GM23338 (cell line): Measurements from ENCODE around the gene JAKMIP1. TPM values are rescaled to one million over a fixed set of nuclear protein-coding genes. Genes with fewer than 3 reads are reported as not detected.

Experiments used
- ATAC-seq: fragments of 200-7000 bp; cut with Tn5 transposase; 3 replicates; pipeline ENCODE4 v1.9.1; 2020
- DNase-seq: peaks from one replicate; pipeline ENCODE4 v3.0.0-alpha.2; 2015; ENCODE audit warnings: low spot score
- H2AFZ ChIP-seq: fragments of 200-600 bp; sonication (generic); 2 replicates; pipeline ENCODE4 v1.8.0; 2016; ENCODE audit warnings: antibody characterized with exemption, mild to moderate bottlenecking, moderate library complexity
- H3F3A ChIP-seq: fragments of 200-600 bp; sonication (generic); replicated peaks from 2 replicates; pipeline ENCODE4 v1.8.0; 2017; ENCODE audit warnings: antibody characterized with exemption, mixed run types, low read depth
- H3K27ac ChIP-seq: fragments of 200-600 bp; sonication (generic); 2 replicates; pipeline ENCODE4 v1.6.1; 2016; ENCODE audit warnings: low read depth
- H3K27me3 ChIP-seq: fragments of 200-600 bp; sonication (generic); 2 replicates; pipeline ENCODE4 v1.8.0; 2016; ENCODE audit warnings: mild to moderate bottlenecking, mixed run types, moderate library complexity; ENCODE audit not compliant: insufficient read depth
- H3K36me3 ChIP-seq: fragments of 200-600 bp; sonication (generic); 2 replicates; pipeline ENCODE4 v1.8.0; 2016; ENCODE audit warnings: mild to moderate bottlenecking; ENCODE audit not compliant: insufficient read depth
- H3K4me1 ChIP-seq: fragments of 200-600 bp; sonication (generic); 2 replicates; pipeline ENCODE4 v1.8.0; 2016; ENCODE audit warnings: mild to moderate bottlenecking, moderate library complexity; ENCODE audit not compliant: insufficient read depth
- H3K4me2 ChIP-seq: fragments of 200-600 bp; sonication (generic); 2 replicates; pipeline ENCODE4 v1.7.1; 2017; ENCODE audit warnings: mixed run types
- H3K4me3 ChIP-seq: fragments of 200-600 bp; sonication (generic); 2 replicates; pipeline ENCODE4 v1.6.1; 2016; ENCODE audit warnings: mixed run types
- H3K79me2 ChIP-seq: fragments of 200-600 bp; sonication (generic); replicated peaks from 2 replicates; pipeline ENCODE4 v1.8.0; 2017; ENCODE audit warnings: mild to moderate bottlenecking; ENCODE audit not compliant: insufficient read depth
- H3K9me2 ChIP-seq: fragments of 200-600 bp; sonication (generic); 2 replicates; pipeline ENCODE4 v1.8.0; 2017; ENCODE audit not compliant: insufficient read depth
- H4K20me1 ChIP-seq: fragments of 200-600 bp; sonication (generic); replicated peaks from 2 replicates; pipeline ENCODE4 v1.8.0; 2017; ENCODE audit warnings: mild to moderate bottlenecking; ENCODE audit not compliant: insufficient read depth
- H3K27ac Mint-ChIP-seq: 2 replicates; pipeline ENCODE4 v1.8.0; 2020; ENCODE audit warnings: inconsistent platforms, mild to moderate bottlenecking, moderate library complexity, mixed read lengths
- H3K27me3 Mint-ChIP-seq: 3 replicates; pipeline ENCODE4 v1.8.0; 2022; ENCODE audit warnings: low read depth, mild to moderate bottlenecking, moderate library complexity, mixed read lengths, inconsistent platforms; ENCODE audit not compliant: insufficient read depth, poor library complexity
- H3K36me3 Mint-ChIP-seq: 3 replicates; pipeline ENCODE4 v1.8.0; 2021; ENCODE audit warnings: low read depth, mild to moderate bottlenecking, inconsistent platforms, moderate library complexity, mixed read lengths
- H3K4me1 Mint-ChIP-seq: 3 replicates; pipeline ENCODE4 v1.8.0; 2020; ENCODE audit warnings: mild to moderate bottlenecking, inconsistent platforms, mixed read lengths
- H3K4me3 Mint-ChIP-seq: 3 replicates; pipeline ENCODE4 v1.8.0; 2021; ENCODE audit warnings: moderate library complexity, mild to moderate bottlenecking, inconsistent platforms, mixed read lengths
- H3K9me3 Mint-ChIP-seq: 3 replicates; pipeline ENCODE4 v1.8.0; 2020; ENCODE audit warnings: moderate library complexity, mild to moderate bottlenecking, inconsistent platforms, mixed read lengths
- CREB1 ChIP-seq: fragments of 250-450 bp; sonication (Bioruptor Pico); IDR thresholded peaks from 2 replicates; pipeline ENCODE4 v1.5.0; 2020; ENCODE audit warnings: low read depth, mild to moderate bottlenecking, moderate library complexity
- ETS1 ChIP-seq: IDR thresholded peaks from 2 replicates; pipeline ENCODE4 v1.6.1; 2016; ENCODE audit warnings: antibody characterized with exemption
- EZH2 ChIP-seq: fragments of 200-600 bp; sonication (generic); IDR thresholded peaks from one replicate; pipeline ENCODE4 v1.8.0; 2017; ENCODE audit warnings: antibody characterized with exemption, mild to moderate bottlenecking, low read depth; ENCODE audit not compliant: unreplicated experiment
- EZH2phosphoT487 ChIP-seq: fragments of 200-600 bp; sonication (generic); IDR thresholded peaks from one replicate; pipeline ENCODE4 v1.8.1; 2018; ENCODE audit warnings: antibody characterized with exemption; ENCODE audit not compliant: unreplicated experiment
- JUNB ChIP-seq: IDR thresholded peaks from one replicate; pipeline ENCODE4 v1.6.1; 2016; ENCODE audit warnings: antibody characterized with exemption; ENCODE audit not compliant: unreplicated experiment
- POLR2AphosphoS5 ChIP-seq: IDR thresholded peaks from 2 replicates; pipeline ENCODE4 v1.6.1; 2016; ENCODE audit warnings: antibody characterized with exemption, low read depth
- REST ChIP-seq: IDR thresholded peaks from one replicate; pipeline ENCODE4 v1.6.1; 2018; ENCODE audit warnings: antibody characterized with exemption; ENCODE audit not compliant: unreplicated experiment
- STAT1 ChIP-seq: IDR thresholded peaks from one replicate; pipeline ENCODE4 v1.6.1; 2016; ENCODE audit warnings: antibody characterized with exemption; ENCODE audit not compliant: unreplicated experiment
- ZNF114 ChIP-seq: fragments of 250-450 bp; sonication (Bioruptor Pico); IDR thresholded peaks from 2 replicates; pipeline ENCODE4 v1.5.0; 2020; ENCODE audit warnings: mild to moderate bottlenecking, moderate library complexity
- ZNF331 ChIP-seq: fragments of 250-450 bp; sonication (Bioruptor Pico); IDR thresholded peaks from 2 replicates; pipeline ENCODE4 v1.5.0; 2020; ENCODE audit warnings: low read depth, mild to moderate bottlenecking, moderate library complexity
- ZNF462 ChIP-seq: fragments of 250-450 bp; sonication (Bioruptor Pico); IDR thresholded peaks from 2 replicates; pipeline ENCODE4 v1.5.0; 2020; ENCODE audit warnings: mild to moderate bottlenecking, moderate library complexity
- polyA plus RNA-seq: library from polyadenylated mRNA; unstranded; fragments of >200 nt; fragmentation: Nextera tagmentation; extraction: Ambion mirVana; gene quantifications from 2 replicates; pipeline ENCODE4 v1.2.1, GENCODE V29; 2016
- total RNA-seq: library from RNA; depleted of rRNA; stranded (reverse); fragments of >200 nt; shearing (Covaris generic); gene quantifications from 2 replicates; pipeline ENCODE4 v1.2.3, GENCODE V29; 2014

JAKMIP1 gene
- total and polyA plus RNA-seq, 2 experiments from 2014 or later, result 4.6 to 5.1 TPM

GRCh38 chr4:5989236-5990225 is 210.8 kb downstream of the JAKMIP1 start (continued):
- no peak for TF ChIP-seq ETS1

GRCh38 chr4:5988086-5988845 is 212.1 kb downstream of the JAKMIP1 start:
- no peaks in the 10 kb centered on the region for H3K4me1 ChIP-seq
- no peaks in the 10 kb centered on the region for H3K79me2 ChIP-seq
- Mint-ChIP-seq H3K27ac (no peak overlapping the region), H3K4me1 (no peaks in the 10 kb centered on the region; the same call in 2 of the 3 replicates), H3K9me3 (peaks cover 30% of the 10 kb centered on the region), H3K36me3 (peaks cover 13% of the 10 kb centered on the region; the same call in 2 of the 3 replicates), H3K27me3 (peaks cover 9% of the 10 kb centered on the region), H3K4me3 (no peak overlapping the region)
- H3K4me3 ChIP-seq, result no peak overlapping the region
- no peaks in the 10 kb centered on the region for H4K20me1 ChIP-seq
- H3K27me3 ChIP-seq, result no peaks in the 10 kb centered on the region
- H2AFZ ChIP-seq, result no peak overlapping the region
- DNase-seq (no peak), ATAC-seq (no peak)
- no peaks in the 10 kb centered on the region for H3K36me3 ChIP-seq
- no peak overlapping the region for H3K27ac ChIP-seq
- no peak overlapping the region for H3K4me2 ChIP-seq
- no peaks in the 10 kb centered on the region for H3F3A ChIP-seq
- H3K9me2 ChIP-seq, result peaks cover 3% of the 10 kb centered on the region; the same call in 1 of the 2 replicates
- TF ChIP-seq EZH2phosphoT487, result no peak
- TF ChIP-seq ZNF462 (CRISPR knock-in tag), result no peak
- no peak for TF ChIP-seq EZH2
- no peak for TF ChIP-seq CREB1 (CRISPR knock-in tag)
- no peak for TF ChIP-seq REST
- TF ChIP-seq JUNB, result no peak
- no peak for TF ChIP-seq ZNF114 (CRISPR knock-in tag)
- no peak for TF ChIP-seq POLR2AphosphoS5
- TF ChIP-seq STAT1, result no peak
- TF ChIP-seq ZNF331, result no peak
